Activated naive CD8-positive, alpha-beta T cell treated with anti-CD3 and anti-CD28 coated beads, Interleukin-2, amount 50 U/mL, for 16 hours (primary cell): ENCODE measurements around the gene HDAC4.

Source experiments
- DNase-seq: peaks from one replicate; pipeline ENCODE4 v3.0.0-alpha.2; 2020; ENCODE audit warnings: low read depth, low spot score

The HDAC4 gene

DNA sequence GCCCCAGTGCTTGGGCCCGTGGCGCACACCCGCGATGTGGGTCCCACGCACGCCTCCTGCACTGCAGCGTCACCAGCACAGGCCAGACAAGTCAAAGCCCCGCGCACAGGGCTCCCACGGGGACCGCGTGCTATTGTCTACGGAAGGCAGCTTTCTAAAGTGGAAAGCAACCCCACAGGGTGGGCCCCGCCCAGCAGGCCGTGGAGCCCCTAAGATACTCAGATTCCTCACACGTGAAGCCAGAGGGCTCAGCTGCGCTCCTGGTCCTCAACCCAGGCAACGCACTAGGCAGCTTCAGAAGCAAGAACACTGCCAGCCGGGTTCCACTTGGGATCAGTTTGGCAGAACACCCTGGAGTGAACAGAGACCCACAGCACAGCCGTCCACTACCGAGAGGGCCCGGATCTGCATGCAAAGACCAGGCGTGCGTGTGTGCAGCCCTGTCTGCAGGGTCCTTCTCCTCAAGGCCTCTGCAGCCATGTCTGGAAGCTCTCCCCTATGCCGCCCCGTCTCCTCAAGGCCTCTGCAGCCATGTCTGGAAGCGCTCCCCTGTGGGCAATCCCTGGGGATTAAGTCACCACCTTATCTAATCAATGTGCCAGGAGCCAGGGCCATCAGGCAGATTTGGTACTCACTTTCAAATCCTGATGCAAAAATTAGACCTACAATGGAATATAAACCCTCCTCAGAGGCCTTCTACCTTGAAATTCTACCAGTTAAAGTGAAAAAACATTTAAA lies 231.3 kb downstream of the HDAC4 start:
- DNase-seq: no peak

DNA sequence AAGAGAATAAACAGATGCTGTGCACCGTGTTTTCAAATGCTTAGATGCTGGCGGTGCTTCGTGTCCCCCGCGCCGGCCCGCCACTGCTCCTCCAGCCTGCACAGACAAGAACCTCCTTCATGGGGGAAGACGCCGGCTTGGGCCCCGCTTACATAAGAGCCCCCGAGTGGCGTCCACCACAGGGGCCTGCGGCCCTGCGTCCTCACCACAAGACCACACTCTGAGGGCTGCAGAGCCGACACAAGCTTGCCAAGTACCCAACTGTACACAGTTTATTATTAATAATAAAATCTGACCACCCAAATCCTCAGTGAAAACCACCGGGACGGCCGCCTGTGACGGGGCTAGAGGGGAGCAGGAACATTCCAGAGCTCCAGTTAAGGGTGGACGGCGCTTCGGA lies 232.2 kb downstream of the HDAC4 start:
- DNase-seq: no peak

DNA sequence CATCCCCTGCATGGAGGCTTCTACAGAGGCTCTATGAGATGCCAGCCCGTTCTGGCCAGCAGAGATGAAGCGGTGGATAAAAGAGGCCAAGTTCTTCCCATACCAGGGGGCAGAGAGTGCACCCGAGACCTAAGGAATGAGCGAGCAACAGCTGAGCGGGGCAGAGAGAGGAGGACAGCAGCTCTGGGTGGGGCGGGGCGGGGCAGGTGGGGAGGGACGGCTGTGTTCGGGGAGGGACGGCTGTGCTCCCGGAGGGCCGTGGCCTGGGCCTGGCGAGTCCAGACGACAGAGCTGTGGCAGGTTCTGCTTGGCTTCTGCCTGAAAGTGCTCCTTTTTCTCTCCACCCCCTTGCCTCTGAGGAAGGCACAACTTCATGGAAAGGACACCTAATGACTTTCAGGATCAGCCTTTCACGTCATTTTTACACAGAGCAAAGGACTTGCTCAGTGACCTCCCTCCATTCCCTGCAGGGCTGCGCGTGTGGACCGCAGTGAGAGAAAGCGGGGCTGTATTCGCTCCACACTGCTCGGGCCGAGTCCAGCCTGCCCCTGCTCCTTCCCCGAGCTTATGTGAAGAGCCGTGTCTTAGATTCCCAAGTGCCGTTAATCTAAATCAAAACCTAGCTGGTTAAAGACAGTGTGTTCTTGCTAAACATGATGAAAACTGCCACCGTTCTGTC lies 232.9 kb downstream of the HDAC4 start:
- DNase-seq: no peak

DNA sequence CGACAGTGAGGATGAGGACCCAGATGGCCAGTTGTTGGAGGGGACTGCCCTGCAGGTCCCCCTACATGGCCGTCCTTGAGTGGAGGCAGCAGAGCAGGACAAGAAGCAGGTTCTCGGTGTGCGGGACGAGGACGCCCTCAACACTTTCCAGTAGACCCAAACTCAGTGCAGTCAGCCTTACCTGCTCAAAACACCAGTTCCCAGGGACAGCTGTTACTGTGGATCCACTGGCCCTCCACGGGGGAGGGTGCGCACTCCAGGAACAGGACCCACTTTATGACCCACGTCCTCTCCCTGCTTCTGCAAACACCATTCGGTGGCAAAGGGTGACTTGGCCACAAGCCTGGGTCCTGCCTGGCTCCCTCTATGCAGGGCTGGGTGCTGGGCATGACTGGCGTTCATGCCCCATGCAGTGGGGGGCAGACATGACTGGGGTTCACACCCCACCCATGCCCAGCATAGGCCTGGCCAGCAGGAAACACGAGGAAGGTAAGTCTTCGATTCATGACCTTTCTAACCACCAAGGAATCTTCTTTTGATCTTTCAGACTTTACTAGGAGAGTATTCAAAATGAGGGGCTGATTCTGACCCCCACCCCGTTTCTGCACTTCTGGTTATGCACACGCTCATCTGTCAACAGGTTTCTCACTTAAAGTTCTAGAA lies 233.7 kb downstream of the HDAC4 start:
- DNase-seq: no peak

DNA sequence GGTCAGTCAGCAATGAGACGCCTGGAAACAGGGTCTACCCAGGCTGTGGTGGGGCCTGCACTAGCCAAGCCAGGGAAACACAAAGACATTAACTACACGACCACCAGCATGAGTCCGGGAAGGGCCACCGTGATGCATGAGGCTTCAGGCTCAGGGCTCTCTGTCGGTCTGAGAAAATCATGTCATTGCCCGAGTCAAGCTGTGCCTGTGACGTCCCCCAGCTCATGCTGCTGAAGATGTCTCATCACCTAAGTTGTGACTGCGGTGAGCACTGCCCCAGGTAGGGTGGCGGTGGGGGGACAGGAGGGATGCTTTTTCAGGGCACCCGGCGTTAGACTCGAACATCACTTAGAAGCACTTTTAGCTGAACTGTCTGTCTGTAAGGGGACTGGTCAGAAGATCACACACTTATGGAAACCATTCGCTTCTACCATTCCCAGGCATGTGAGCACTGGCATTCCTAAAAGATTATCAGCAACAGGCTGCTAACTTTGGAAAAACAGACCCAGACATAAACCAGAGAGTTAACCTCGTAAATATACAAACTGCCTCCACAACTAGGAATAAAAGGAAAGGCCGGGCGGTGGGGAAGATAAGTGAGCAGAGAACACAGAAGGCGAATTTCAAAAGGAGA lies 234.5 kb downstream of the HDAC4 start:
- no peak for DNase-seq

DNA sequence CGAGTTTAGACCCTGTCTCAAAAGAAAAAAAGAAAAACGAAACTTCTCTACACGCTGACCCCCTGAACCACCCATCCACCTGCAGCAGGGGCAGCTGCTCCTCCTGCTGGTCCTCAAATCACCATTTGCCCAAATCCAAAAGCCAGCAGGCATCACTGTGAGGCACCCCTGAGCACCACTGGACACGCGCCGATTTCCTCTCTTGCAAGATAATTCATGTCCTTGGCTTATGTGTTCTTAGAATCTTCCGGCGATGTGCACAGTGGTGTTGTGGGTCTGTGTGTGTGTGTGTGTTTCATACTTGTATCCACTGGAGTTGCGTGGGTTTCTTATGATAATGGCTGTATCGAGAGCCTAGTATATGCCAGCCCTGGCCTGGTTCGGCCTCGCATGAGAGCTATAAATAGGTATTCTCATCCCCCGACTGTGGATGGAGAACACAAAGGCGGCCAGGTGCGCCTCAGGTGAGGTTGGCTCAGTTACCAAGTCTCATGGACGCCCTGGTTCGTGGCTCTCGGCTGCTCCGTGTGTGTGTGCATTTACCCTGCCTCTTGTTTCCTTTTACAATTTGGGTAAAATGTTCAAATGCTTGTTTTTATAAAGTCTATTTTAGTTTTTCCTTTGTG lies 235.5 kb downstream of the HDAC4 start:
- no peak for DNase-seq

DNA sequence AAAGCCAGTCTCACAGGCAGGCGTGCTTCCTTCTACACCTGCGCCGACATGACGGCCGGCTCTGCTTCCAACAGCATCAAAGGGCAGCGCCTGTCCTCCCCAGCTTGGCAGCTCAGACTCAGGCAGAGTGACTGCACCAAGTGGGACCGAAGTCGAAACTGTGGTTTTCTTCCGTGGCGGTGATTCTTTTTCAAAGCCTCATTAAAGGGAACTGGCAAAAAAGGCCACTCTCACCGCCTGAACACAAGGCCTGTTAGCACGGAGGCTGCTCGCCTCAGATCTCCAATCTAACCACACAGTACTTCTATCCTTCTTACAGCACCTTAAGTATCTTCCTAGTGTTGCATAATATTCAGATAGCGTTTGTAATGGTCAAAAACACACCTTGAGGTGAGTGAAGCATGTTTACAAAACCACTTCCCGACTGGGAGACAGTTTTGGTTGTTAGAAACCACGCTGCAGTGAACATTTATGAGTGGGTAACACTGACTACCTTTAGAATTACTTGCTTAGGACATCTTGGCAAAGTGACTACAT lies 236.4 kb downstream of the HDAC4 start:
- DNase-seq: no peak

DNA sequence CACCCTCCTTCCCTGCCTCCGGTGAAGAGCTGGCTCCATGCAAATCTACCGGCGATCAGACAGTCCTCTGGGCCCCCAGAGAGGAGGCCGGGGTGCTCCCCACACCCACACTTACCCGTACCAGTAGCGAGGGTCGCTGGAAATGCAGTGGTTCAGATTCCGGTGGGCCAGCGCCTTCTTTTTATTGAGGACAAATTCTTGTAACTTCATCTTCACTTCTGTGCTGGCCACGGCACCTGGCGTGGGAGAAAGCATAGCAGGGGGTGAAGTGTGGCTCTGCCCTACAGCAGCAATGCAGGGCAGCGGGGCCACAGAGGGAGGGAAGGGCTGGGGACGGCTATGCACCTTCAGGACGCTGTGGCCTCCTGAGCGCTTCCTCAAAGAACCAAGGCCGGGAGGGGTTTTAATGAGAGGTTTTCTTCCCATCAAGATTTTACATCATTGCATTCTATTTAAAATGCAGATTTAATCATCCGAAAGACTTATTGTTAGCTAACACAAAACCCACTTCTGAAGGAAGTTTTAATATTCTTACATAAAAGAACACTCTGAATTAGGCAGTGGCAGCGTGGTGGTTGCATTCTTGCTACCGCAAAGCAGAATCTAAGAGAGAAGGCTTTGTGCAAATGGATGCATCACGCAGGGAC lies 237.0 kb downstream of the HDAC4 start:
- no peak for DNase-seq

DNA sequence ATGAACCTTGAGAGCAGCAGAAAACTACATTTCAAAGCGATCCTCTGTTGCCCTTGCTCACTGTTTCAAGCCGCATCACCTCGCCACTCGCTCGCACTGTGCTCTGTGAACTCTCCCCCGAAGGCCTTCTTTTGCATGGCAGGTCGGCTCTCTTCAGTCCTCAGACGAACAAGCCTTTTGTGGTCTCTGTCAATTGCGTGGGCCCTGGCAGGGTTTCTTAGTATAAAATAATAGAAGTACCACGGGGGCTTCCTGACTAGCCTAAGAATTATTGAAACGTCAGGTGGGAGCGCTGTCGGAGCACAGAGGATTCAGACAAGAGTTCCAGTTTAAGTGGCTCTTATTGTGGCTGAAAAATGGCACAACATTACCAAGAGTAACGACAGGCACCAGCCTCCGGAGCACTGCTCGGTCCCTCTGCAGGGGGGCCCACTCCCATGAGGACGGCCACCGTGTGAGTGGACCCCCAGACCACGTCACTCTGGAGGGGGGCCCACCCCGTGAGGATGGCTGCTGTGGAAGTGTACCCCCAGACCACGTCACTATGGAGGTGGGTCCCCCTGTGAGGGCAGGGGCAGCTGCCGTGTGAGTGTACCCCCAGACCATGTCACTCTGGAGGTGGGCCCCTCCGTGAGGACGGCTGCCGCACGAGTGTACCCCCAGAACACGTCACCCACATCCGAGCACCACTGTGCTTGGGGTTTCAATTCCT lies 237.7 kb downstream of the HDAC4 start:
- DNase-seq: no peak

DNA sequence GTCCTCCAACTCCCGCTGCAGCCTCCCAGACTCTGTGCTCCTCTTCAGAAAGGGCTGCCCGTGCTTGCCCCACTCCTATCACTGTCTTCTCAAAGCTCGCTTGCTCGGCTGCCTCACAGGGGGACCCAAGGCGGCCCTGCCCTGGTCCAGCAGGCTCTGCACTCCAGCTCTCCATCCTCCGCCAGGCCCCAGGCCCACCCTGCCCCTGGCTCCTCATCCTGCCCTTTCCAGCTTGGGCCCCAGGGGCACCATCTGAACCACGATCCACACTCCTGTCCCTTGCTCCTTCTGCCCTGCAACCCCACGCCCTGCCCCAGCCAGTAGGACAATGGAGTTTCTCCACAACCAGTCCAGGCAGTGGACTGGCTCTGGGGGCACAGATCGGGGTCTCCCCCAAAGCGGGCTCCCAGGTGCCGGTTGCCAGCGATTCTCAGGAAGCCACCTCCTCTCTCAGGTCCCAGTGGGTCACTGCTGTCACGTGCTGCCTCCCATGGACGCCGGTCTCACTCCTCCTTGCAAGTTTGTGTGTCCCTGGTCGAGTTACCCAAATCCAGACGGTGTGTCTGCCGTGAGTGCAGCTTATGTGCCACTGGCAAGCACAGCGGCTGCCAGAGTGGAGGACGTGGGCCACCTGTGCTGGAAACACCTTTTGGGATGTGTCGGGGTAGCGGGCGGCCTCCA lies 238.5 kb downstream of the HDAC4 start:
- DNase-seq: no peak

DNA sequence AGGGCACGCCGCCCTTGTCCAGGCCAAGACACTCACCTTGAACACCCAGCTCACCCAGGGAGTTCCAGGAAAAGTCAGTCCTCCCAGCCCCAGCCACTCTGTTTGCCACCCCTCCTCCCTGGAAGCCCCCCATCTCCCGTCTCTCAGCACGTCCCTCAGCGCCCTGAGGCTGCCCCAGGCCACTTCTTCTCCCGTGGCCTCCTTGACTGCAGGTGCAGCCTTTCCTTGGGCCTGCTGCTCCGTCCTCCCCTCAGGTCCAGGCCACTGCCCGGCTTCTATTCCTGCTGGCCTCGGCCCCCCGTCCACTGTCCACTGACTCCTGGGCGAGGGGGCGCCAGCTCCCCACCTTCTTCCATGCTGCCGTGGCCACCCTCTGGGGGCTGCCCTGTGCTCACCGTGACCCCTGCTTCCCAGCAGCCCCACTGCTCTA lies 239.1 kb downstream of the HDAC4 start:
- DNase-seq: no peak

DNA sequence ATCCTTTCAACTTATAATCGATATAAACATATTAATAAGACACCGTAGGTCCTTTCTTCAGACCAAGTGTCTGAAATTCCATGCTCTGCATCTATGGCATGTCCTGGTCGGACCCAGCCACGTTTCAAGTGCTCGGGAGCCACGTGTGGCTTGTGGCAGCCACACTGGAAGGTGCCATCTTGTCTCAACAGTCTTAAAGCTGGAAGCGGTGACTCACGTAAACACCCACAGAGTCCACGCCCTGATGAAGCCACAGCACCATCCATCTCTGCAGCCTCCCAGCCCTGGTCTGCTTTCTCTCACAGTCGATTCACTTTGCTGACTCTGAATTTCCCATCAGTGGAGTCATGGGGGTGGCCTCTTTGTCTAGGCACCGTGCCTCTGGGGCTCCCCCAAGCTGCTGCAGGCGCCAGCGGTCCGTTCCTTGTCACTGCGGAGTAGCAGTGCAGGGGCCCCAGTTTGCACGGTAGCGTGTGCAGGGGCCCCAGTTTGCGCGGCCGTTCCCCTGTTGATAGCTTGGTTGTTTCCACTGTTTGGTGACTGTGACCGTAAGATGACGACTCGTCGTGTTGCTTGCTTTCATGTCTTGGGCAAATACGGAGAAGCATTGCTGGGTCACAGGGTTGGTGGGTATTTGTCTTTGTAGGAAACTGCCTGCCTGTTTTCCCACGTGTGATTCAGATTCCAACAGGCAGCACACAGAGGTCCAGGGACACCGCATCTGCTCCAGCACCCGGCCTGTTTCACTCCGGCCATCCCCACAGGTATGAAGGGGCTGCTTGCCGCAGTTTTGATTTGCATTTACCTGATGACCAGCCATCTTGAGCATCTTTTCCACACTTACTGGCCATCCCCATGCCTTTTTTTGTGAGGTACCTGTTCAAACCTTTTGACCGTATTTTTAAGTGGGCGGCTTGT lies 240.3 kb downstream of the HDAC4 start:
- no peak for DNase-seq

DNA sequence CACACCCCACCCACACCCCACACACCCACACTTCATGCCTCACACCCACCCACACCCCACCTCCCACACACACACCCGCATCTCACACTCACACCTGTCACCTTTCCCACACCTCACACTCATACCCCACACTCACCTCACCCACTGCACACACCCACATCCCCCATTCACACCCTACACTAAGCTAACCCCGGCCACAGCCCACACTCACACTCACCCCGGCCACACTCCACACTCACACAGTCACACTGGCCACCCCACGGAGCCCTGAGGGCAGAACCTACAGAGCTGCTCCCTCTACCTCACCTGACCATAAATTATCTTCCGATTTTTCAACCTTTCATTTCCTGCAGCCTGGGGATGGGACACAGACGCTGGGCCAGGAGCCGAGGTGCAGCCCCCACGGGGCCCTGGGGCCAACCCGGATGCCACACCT lies 241.3 kb downstream of the HDAC4 start:
- no peak for DNase-seq

DNA sequence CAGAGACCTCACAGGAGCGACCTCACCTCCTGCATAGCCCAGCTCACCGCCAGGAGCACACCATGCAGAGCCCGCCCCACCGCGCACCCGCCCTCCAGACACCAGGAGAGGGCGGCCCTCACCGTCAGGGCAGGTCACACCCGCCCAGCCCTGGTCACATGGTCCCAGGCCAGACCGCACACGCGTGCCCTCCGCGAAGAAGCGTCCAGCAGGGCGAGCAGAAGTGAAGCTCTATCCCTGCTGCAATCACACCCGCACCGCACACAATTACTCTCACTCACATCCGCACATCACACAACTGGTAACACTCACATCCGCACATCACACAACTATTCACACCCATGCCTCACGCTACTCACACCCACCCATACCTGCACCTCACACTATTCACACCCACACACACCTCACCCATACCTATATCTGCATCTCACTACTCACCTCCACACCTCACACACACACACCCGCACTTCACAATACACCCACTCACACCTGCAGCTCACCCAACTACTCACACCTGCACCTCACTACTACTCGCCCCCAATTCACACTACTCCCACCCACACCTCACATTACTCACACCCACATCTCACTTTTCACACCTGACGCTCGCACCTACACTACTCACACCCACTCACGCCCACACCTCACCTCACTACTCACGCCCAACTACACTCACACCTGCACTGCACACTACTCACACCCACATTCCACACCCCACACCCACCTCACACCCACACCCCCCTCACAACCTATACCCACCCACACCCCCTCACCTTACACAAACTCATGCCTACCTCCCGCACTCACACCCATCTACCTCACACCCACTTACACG lies 242.0 kb downstream of the HDAC4 start:
- no peak for DNase-seq

DNA sequence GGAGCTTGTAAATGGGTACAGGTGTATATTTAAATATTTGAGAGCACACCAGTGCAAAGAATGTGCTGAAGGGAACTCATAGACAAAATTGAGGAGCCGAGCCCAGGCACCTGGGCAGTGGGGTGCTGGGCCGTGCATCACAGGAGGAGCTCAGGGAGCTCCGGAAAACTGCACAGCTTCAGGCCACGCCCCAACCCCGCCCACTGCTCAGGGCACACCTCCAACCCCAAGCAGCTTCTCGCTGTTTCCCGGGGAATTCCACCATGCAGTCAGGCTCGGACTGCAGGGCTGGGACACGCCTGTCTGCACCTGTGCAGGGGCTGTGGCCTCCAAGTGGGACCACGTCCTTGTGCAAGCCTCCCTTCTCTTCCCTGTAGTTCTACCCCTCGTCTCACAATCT lies 243.0 kb downstream of the HDAC4 start:
- no peak for DNase-seq

DNA sequence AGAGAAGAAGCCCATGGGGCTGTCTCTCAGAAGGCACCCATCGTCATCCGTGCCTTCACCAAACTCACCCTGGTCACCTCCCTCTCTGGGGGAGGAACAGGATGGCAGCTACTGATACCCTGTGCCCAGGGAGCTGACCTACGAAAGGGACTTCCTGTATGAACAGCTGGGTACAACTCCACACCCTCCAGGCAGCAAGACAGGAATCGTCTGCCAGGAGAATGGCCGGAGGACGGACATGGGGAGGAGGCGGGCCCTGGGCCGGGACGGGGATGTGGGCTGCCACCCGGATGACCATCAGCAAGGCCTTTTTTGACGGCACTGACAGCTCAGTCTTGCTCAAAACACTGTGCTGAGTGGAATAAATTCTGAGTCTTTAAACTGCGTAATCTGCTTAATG lies 243.6 kb downstream of the HDAC4 start:
- no peak for DNase-seq

DNA sequence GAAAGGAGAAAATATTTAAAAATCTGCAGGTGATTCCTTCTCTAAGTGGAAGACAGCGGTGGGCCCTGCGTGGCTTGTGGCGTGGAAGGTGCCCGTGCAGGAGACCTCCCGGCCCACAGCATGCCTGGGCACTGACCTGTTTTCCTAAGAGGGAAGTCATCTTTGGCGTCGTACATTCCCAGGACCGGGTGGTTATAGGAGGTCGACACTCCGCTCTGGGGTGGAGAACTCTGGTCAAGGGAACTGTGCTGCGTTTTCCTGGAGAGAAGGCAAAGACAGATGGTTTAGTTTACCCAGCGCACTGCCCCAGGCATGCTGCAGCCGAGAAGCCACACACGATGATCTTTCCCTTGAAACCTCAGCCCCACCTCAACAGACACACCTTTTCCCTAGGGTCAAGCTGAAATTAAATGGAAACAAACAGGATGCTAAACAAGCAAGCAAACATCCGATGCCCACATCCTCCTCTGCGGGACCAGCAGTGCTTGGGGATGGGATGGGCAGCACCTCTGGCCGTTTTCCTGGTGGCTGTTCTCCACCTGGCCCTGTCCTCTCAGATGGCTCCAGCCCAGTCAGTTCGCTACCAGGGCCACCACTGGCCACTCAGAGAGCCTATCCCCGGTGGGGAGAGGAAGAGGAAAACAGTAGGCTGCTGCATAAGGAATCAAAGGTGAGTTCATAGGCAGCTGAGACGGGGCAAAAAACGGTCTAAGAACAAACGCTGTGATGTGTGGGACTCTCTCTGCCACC lies 244.1 kb downstream of the HDAC4 start:
- DNase-seq: no peak
